HG02588 (cell line): ENCODE measurements around the gene AMN.

Experiments used
- ATAC-seq: cut with Tn5 transposase; IDR thresholded peaks from one replicate; pipeline ENCODE4 v1.9.1; 2021; ENCODE audit warnings: mild to moderate bottlenecking, moderate library complexity; ENCODE audit not compliant: unreplicated experiment

AMN gene

DNA sequence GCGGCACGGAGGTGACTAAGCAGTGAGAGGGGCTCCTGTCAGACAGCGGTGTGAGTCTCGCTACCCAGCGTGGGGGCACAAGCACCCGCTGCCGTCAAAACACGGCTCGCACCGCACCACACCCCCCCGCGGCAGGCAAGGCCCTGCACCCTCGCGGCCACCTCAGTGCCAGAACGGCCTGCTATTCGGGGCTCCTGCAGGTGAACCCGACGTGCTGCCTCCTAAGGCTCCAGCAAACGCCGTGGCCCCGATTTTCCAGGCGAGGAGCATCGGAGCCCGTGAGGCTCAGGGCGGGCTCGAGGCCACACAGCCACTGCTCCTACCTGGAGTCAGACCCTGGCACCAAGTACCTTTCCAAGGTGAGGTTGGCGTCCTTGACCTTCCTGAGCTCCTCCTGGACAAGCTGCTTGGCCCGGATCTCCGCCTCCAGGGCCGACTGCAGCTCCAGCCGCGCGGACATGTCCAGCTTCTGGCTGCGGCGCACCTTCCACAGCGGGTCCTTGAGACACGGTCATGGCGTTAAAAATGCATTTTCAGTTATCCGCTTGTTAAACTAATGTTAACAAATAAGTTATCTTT, 41.8 kb downstream of the AMN start:
- no peak for ATAC-seq

DNA sequence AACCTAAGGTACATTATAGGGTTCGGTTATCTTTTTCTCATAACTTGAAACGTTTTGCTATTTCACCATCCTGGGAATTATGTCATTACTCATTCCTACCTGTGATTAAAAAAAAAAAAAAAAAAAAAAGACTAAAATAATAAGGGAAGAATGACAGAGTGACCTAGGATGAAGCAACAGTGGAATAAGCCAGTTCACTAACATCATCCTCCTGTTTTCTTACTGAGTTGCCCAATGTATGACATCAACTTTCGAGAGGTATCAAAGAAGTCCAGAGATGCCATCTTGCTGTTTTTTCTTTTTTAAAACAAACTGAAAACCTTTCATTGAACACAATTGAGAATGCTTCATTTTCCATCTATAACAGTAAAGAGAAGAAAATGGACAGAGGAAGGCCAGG, 42.8 kb downstream of the AMN start:
- no peak for ATAC-seq

DNA sequence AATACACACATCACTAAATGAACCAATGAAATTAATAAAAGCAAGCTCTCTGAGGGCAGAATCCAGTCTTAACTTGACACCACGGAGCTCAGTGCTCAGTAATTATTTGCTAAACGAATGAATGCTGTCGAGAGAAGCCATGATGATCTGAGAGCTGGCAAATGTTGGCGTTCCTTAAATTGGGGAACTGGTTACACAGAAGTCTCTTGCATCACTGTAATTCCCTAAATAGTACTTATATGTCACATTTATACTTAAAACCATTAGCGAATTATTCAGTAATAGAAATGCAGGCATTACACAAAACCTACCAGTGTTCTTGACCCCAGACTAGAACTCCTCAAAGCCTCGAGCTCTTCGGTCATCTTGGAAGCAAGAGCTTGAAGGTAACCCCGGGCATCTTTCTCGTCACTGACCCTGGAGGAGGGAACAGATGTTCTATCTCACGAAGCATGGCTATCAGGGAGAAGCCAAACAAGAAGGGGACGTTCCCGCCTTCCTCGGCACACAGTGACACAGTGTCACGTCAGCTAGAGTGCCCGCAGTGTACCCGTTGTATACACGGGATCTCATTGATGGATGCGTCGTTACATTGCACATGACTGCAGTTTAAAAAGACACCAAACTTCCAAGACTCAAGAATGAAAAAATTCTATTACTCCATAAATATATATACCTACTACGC, 43.6 kb downstream of the AMN start:
- ATAC-seq, result no peak

DNA sequence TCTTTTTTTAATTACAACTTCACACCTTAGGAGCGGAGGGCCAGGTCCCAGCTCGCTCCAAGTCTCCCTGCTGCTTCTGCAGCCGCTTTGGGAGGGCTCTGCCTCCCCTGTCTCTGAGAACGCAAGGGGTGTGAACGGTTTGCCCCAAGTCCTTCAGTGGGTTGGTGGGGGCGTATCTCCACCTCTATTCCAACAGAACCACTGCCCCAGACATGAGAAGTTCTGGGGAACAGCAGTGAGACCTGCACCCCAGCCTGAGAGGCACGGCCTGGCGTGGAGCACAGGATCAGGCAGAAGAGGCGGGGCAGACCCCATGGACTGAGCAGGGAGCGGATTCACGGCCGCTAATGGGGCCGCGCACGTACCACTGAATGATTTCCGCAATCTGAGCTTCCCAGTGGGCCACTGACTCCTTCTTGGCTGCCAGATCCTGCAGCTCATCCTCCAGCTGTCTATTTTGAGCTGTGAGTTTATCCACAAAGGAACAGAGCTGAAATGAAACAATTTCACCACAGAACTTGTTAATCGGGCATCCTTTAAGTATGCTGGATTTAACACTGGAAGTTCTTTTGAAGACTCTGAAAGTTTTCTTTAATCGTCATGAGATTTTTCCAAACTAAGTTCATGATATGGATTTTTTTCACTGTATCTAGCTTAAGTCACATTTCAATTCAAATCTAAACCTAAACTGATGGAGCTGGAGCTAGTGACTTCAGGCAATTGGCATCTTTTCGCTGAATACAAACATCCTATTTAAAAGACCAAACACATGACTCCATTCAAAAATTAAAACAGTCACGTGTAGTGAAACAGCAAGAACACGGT, 44.4 kb downstream of the AMN start:
- ATAC-seq, result no peak

DNA sequence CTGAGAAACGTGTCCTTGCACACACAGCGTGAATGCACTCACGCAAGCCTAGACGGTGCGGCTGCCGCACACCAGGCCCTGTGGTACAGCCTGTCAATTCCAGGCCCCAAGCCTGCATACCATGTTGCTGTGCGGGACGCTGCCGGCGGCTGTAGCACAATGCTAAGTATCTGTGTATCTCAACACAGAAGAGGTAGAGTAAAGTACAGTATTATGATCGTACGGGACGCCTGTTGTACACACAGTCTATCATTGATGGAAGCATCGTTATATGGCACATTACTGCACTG, 45.0 kb downstream of the AMN start:
- no peak for ATAC-seq

DNA sequence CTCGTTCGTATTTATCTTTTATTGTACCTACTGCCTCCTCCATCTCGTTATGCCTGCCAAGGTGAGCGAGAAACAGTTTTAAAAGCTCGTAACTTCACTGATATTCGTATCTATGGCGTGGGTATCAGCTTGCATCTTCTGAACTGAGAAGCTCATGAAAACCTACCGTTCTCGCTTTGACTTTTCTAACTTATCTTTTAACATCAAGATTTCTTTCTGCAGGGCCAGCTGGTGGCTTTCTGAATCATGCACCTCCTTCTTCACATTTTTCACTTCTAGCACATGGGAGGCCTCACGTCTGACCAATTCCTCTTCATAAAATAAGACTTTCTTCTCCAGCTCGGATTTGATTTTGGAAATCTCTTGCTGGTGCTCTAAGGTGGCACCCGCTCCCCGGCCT, 45.8 kb downstream of the AMN start:
- ATAC-seq, result no peak

DNA sequence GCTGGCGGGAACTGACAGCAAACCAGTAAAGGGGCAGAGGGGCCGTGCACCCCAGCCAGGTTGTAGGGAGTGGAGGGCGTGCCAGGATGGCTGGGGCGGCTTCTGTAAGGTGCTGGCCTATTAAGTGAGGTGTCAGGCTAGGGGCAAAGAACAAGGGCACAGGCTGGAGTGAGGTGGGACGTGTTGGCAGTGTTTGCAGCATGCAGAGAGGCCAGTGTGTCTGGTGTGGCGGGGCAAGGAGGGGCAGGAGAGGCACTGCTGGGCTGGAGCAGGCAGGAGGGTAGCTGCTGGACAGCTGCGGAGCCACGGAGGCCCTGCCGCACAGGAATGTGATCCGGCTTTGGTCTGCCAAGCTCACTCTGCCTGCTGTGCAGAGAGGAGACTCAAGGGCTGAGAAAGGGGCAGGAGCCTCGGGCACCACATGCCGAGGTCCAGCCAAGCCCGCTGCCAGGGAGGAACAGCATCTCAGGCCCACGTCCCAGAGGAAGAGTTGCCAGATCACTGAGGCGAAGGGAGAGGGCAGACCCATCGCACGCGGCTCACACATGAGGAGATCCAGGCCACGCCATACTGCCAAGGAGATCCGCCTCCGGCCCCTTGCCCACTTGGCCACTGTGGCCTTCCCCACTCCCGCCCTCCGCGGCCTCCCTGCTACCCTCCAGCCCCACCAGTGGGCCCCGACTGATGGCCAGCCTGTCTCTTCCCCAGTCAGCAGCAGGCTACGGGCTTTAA, 46.8 kb downstream of the AMN start:
- ATAC-seq, result no peak

DNA sequence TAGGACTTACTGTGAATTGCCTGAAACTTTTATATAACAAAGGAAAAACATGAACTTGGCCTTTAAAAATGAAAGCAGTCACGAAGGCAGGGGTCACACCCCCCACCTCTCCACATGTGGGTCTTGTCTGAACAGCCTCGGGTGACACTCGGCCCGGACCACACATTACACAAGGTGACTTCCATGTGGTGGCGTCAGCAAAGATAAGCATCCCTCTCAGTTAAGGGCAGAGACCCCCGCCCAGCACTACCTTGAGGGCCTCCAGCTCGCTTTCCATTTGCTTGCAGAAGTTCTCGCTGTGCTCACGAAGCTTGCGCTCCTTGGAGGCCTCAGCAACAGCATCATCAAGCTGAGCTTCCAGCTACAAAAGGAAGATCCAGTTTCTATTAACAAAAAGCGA, 47.4 kb downstream of the AMN start:
- no peak for ATAC-seq

DNA sequence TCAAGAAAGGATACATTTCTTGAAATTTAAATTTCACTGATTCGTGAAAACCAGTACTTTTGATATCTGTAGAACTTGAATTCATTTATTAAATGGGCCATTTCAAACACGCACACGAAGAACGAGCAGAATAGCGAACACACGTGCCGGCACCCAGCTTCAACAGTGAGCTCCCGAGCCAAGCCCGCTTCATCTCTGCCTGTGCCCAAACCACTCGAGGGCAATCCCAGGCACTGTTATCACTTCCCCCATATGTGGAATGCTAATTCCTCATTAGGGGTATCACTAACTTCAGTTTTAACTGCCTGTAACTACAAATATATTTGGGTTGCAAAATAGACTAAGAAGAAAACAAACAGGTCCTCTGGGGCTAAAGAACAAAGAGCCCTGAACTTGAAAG, 48.0 kb downstream of the AMN start:
- ATAC-seq, result no peak

DNA sequence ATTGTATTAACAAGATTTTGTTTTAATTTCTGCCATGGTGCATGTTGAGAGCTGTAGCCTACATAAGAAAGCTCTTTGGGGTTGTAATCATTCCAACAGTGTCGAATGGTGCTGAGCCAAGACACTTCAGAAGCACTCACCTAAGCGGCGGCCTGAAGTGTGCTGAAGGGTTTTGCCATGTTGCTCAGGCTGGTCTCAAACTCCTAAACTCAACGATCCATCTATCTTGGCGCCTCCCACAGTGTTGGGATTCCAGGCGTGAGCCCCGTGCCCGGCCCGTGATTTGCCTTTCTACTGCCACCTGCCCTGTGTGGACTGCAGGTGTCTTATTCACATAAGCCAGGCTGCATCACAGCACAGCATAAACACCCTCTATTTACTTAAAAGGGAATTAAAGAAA, 48.9 kb downstream of the AMN start:
- ATAC-seq, result no peak

DNA sequence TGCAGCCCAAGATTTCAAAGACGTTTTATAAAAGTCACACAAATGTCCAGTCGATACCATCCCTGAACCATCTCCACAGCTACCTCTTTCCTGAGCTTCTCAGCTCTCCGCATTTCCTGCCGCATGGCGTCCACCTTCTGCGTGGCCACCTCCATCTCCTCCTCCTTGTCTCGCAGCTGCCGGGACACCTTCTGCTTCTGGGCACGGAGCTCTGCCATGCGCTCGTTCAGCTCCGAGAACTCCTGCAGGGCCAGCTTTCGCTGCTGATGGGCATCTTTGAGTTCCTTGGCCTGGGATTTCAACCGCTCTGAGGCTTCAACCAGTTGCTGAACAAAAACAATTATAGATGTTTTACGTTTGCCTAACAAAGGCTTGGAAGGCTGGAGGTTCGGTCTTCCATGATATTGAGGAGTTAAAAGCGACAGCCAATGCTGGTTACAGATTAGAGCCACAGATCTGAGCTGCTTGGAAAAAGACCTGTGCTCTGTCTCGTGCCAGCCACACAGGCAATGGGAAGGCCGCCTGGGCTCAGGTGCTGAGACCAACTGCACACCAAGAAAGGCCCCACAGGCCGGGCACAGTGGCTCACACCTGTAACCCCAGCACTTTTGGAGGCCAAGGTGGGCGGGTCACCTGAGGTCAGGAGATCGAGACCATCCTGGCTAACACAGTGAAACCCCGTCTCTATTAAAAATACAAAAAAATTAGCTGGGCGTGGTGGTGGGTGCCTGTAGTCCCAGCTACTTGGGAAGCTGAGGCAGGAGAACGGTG, 49.6 kb downstream of the AMN start:
- no peak for ATAC-seq

DNA sequence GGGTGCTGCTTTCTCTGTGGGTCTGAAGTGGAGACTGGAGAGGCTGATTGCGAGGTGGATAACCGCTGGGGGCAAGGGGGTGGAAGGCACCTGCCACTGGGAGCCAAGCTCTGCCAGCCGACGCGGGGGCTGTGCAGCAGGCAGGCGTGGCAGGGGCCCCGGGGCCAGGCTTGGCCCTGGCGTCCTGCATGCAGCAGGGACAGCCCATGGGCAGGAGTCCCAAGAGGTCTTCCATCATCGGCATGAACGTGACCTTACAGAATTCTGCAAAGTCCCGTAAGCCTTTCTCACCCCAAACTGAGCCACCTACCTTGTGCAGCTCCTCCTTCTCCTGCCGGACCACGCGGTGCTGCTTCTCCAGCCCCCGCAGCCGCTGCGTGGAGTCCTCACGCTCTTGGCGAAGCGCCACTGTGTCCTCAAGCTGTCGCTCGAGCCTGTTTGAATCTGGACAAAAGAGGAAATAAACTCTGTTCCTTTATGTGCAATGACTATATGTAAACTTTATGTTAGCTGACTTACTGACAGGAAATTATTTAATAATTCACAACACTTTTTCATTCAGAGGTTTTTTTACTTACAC, 51.3 kb downstream of the AMN start:
- ATAC-seq, result no peak

DNA sequence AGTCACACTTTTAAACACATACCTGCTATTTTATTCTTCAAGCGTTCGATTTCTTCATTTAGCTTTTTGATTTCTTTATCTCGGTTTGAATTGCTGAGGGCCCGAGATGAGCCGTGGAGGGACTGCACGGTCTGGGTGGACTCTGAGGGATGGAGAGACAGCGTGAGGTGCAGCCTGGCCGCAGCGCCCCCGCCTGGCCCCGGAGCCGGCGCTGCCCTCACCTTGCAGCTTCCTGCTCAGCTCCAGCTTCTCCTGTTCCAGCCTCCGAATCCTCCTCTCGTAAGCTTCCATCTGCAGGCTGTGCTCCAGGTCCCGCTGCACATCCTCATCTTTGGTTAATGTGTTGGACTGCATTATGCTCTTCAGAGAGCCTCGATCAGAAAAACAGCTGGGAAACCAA, 53.2 kb downstream of the AMN start:
- ATAC-seq, result no peak

DNA sequence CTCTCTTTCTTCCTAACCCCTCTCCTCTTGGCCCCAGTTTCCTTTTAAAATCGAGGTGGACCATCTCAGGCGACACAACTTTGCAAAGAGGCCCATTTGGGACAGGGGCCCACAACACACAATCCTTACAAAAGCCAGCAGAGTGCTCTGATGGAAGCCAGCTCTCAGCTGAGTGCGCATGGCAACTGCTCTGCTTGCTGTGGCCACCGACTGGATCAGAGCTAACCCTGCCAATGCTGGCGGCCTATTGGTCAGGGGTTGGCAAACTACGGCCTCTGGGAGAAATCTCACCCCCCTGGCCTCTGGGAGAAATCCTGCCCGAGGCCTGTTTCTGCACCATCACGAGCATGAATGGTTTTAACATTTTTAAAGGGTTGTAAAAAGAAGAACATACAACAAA, 55.0 kb downstream of the AMN start:
- ATAC-seq, result no peak

DNA sequence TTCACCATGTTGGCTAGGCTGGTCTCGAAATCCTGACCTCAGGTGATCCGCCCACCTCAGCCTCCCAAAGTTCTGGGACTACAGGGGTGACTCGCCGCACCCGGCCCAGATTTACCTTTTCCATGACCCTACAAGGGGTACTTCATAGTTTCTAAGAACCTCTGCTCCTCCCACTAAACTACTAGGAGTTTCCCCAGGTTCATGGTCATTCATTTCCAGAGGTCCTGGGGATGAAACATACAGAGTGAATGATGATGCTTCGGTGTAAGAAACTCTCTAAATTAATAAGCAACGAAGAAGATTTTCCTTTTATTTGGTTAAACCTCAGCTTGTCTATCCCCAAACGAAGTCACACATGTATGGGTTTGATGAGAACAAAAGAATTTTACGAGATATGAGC, 56.9 kb downstream of the AMN start:
- ATAC-seq, result no peak

DNA sequence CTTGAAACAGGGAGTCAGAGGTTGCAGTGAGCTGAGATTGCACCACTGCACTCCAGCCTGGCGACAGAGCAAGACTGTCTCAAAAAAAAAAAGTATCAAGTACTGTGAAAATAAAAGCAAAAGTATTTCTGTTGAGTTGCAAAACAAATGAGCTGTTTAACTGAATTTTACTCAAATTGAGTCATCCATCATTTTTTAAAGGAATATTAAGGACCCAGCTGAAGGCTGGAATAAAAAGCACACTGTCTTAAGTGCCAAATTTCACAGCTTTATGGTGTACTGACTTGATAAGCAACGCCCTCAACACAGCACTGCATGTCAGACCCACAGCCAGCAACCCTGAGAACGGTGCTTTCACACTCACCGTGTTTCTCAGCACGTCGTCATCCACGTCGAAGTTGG, 57.9 kb downstream of the AMN start:
- no peak for ATAC-seq
